Mesenchymal stem cell (in vitro differentiated cells and primary cell): ENCODE measurements around the gene BANF1.

Experiments used
- DNase-seq: peaks from one replicate; pipeline ENCODE4 v3.0.0-alpha.2; 2013
- H2AFZ ChIP-seq: one replicate; pipeline ENCODE4 v1.6.1; 2013; ENCODE audit warnings: low read depth, mild to moderate bottlenecking, control low read depth, inconsistent platforms, low read length, moderate library complexity
- H2AK5ac ChIP-seq: 2 replicates; pipeline ENCODE4 v1.6.1; 2013; ENCODE audit warnings: low read length, moderate library complexity, mild to moderate bottlenecking, inconsistent platforms; ENCODE audit not compliant: severe bottlenecking
- H2BK120ac ChIP-seq: one replicate; pipeline ENCODE4 v1.6.1; 2013; ENCODE audit warnings: low read depth, mild to moderate bottlenecking, inconsistent platforms, low read length, moderate library complexity
- H2BK12ac ChIP-seq, 2 experiments: one replicate each; pipeline ENCODE4 v1.6.1; 2013; ENCODE audit warnings: inconsistent platforms in 2 of 2, low read length in 2 of 2, mild to moderate bottlenecking in 2 of 2, moderate library complexity in 2 of 2, control low read depth in 1 of 2
- H2BK15ac ChIP-seq: one replicate; pipeline ENCODE4 v1.6.1; 2013; ENCODE audit warnings: mild to moderate bottlenecking, low read depth, inconsistent platforms; ENCODE audit not compliant: poor library complexity, severe bottlenecking
- H2BK5ac ChIP-seq: 2 replicates; pipeline ENCODE4 v1.6.1; 2013; ENCODE audit warnings: low read depth, mild to moderate bottlenecking, low read length, control low read depth, inconsistent platforms; ENCODE audit not compliant: poor library complexity, severe bottlenecking
- H3K14ac ChIP-seq, 2 experiments: one replicate each; pipeline ENCODE4 v1.6.1; 2013; ENCODE audit warnings: inconsistent platforms in 2 of 2, low read length in 2 of 2, control low read depth in 1 of 2, mild to moderate bottlenecking in 1 of 2, moderate library complexity in 1 of 2
- H3K18ac ChIP-seq, 2 experiments: one replicate each; pipeline ENCODE4 v1.6.1; 2013; ENCODE audit warnings: inconsistent platforms in 2 of 2, low read length in 2 of 2, control low read depth in 1 of 2, low read depth in 1 of 2, mild to moderate bottlenecking in 1 of 2
- H3K23ac ChIP-seq, 2 experiments: one replicate each; pipeline ENCODE4 v1.6.1; 2013; ENCODE audit warnings: inconsistent platforms in 2 of 2, low read length in 2 of 2, mild to moderate bottlenecking in 2 of 2, moderate library complexity in 2 of 2, control low read depth in 1 of 2
- H3K27ac ChIP-seq: 2 replicates; pipeline ENCODE4 v1.5.1; 2013; ENCODE audit warnings: mild to moderate bottlenecking, moderate library complexity, low read length, control low read depth, inconsistent platforms; ENCODE audit not compliant: poor library complexity, severe bottlenecking
- H3K27me3 ChIP-seq, 2 experiments: 2 replicates each; pipeline versions ENCODE4 v1.6.1 to v1.7.0; 2013; ENCODE audit warnings: low read length in 2 of 2, mild to moderate bottlenecking in 2 of 2, moderate library complexity in 2 of 2, control low read depth in 1 of 2, inconsistent platforms in 1 of 2; ENCODE audit not compliant: control insufficient read depth in 1 of 2, insufficient read depth in 1 of 2
- H3K36me3 ChIP-seq, 2 experiments: 2 replicates each; pipeline versions ENCODE4 v1.6.1 to v1.7.0; 2013; ENCODE audit warnings: low read length in 2 of 2, control low read depth in 1 of 2, inconsistent platforms in 1 of 2, low read depth in 1 of 2, mild to moderate bottlenecking in 1 of 2; ENCODE audit not compliant: insufficient read depth in 2 of 2, control insufficient read depth in 1 of 2
- H3K4ac ChIP-seq, 2 experiments: one replicate each; pipeline ENCODE4 v1.6.1; 2013; ENCODE audit warnings: inconsistent platforms in 2 of 2, low read length in 2 of 2, mild to moderate bottlenecking in 2 of 2, moderate library complexity in 2 of 2, control low read depth in 1 of 2, low read depth in 1 of 2
- H3K4me1 ChIP-seq: 2 replicates; pipeline ENCODE4 v1.6.1; 2013; ENCODE audit warnings: low read depth, low read length, control low read depth; ENCODE audit not compliant: control insufficient read depth, insufficient read depth
- H3K4me2 ChIP-seq: 2 replicates; pipeline ENCODE4 v1.6.1; 2013; ENCODE audit warnings: low read length, mild to moderate bottlenecking, inconsistent platforms; ENCODE audit not compliant: poor library complexity, severe bottlenecking
- H3K4me3 ChIP-seq, 2 experiments: 2 replicates each; pipeline versions ENCODE4 v1.5.1 to v1.7.0; 2013; ENCODE audit warnings: low read length in 2 of 2, mild to moderate bottlenecking in 2 of 2, control low read depth in 1 of 2, low read depth in 1 of 2; ENCODE audit not compliant: insufficient read depth in 1 of 2
- H3K79me1 ChIP-seq: replicated peaks from 2 replicates; pipeline ENCODE4 v1.6.1; 2013; ENCODE audit warnings: mild to moderate bottlenecking, control low read depth, low read length, inconsistent platforms; ENCODE audit not compliant: poor library complexity, severe bottlenecking
- H3K9ac ChIP-seq: 2 replicates; pipeline ENCODE4 v1.7.0; 2013; ENCODE audit warnings: mild to moderate bottlenecking, low read length, moderate library complexity
- H3K9me3 ChIP-seq: 2 replicates; pipeline ENCODE4 v1.7.0; 2013; ENCODE audit warnings: mild to moderate bottlenecking, low read length; ENCODE audit not compliant: control insufficient read depth
- H4K8ac ChIP-seq: one replicate; pipeline ENCODE4 v1.6.1; 2013; ENCODE audit warnings: inconsistent platforms, mild to moderate bottlenecking, low read length, moderate library complexity
- H4K91ac ChIP-seq: one replicate; pipeline ENCODE4 v1.6.1; 2013; ENCODE audit warnings: mild to moderate bottlenecking, low read length, inconsistent platforms
- WGBS: methylation state at CpG from one replicate; pipeline ENCODE4 v1.1.7; 2013; ENCODE audit warnings: mixed read lengths; 5-methylcytosine and 5-hydroxymethylcytosine counted together

The BANF1 gene

GRCh38 chr11:66015936-66016792 is 13.9 kb downstream of the BANF1 start:
- DNase-seq: no peak
- Histone ChIP-seq H3K4me2 (no peak overlapping the region), H3K14ac (no peak overlapping the region), H3K27ac (no peak overlapping the region), H2BK12ac (peak overlapping the region in 1 of 2 experiments; percentile 4), H3K9me3 (no peaks in the 10 kb centered on the region), H4K91ac (peak overlapping the region; percentile 56), H2BK5ac (no peak overlapping the region), H2BK120ac (no peak overlapping the region), H2AFZ (no peak overlapping the region), H3K36me3 (no peaks in the 10 kb centered on the region), H3K4ac (peak overlapping the region in 1 of 2 experiments; percentile 35), H2AK5ac (peak overlapping the region; percentile 18), H3K23ac (no peak overlapping the region), H3K4me1 (peaks cover 34% of the 10 kb centered on the region), H3K4me3 (no peak overlapping the region), H4K8ac (peak overlapping the region; percentile 39), H2BK15ac (peak overlapping the region; percentile 2), H3K18ac (peak overlapping the region; percentile 28 to 44), H3K79me1 (no peaks in the 10 kb centered on the region), H3K27me3 (peaks cover 4 to 20% of the 10 kb centered on the region in 2 experiments), H3K9ac (no peak overlapping the region)
- 92% methylated on average over 18 of the region's 18 CpGs for WGBS

GRCh38 chr11:66016793-66017177 is 14.5 kb downstream of the BANF1 start:
- 96% methylated on average over 10 of the region's 10 CpGs for WGBS

GRCh38 chr11:66017321-66017720 is 15.0 kb downstream of the BANF1 start:
- no peak overlapping the region for H3K18ac ChIP-seq
- H3K4me2 ChIP-seq: no peak overlapping the region
- no peak overlapping the region for H3K27ac ChIP-seq
- H2AFZ ChIP-seq: no peak overlapping the region
- H3K27me3 ChIP-seq: peaks cover 0 to 9% of the 10 kb centered on the region in 2 experiments
- no peak overlapping the region for H3K14ac ChIP-seq
- no peak overlapping the region for H2BK5ac ChIP-seq
- H3K79me1 ChIP-seq: no peaks in the 10 kb centered on the region
- no peak overlapping the region for H3K4me3 ChIP-seq
- WGBS: 85% methylated on average over 4 of the region's 4 CpGs
- H3K36me3 ChIP-seq: no peaks in the 10 kb centered on the region
- DNase-seq: no peak
- no peak overlapping the region for H2BK12ac ChIP-seq
- H3K23ac ChIP-seq: no peak overlapping the region
- H3K9me3 ChIP-seq: no peaks in the 10 kb centered on the region
- no peak overlapping the region for H3K4ac ChIP-seq
- peaks cover 34% of the 10 kb centered on the region for H3K4me1 ChIP-seq
- no peak overlapping the region for H4K91ac ChIP-seq
- no peak overlapping the region for H2BK15ac ChIP-seq
- no peak overlapping the region for H2AK5ac ChIP-seq
- H2BK120ac ChIP-seq: no peak overlapping the region
- no peak overlapping the region for H3K9ac ChIP-seq
- H4K8ac ChIP-seq: no peak overlapping the region

More at GRCh38 chr11:66016793-66017177, 14.5 kb downstream of the BANF1 start:
- no peaks in the 10 kb centered on the region for H3K36me3 ChIP-seq
- H2BK5ac ChIP-seq: no peak overlapping the region
- H2AFZ ChIP-seq: no peak overlapping the region
- no peak for DNase-seq
- H3K14ac ChIP-seq: no peak overlapping the region
- H3K9ac ChIP-seq: no peak overlapping the region
- no peak overlapping the region for H2BK120ac ChIP-seq
- H3K18ac ChIP-seq: no peak overlapping the region
- no peak overlapping the region for H4K8ac ChIP-seq
- H3K4me1 ChIP-seq: peaks cover 35% of the 10 kb centered on the region
- H3K4me2 ChIP-seq: no peak overlapping the region
- no peaks in the 10 kb centered on the region for H3K9me3 ChIP-seq
- peak overlapping the region; percentile 2 for H2BK15ac ChIP-seq
- H3K4ac ChIP-seq: no peak overlapping the region
- no peak overlapping the region for H2BK12ac ChIP-seq
- no peak overlapping the region for H2AK5ac ChIP-seq
- H3K27ac ChIP-seq: no peak overlapping the region
- no peak overlapping the region for H3K23ac ChIP-seq
- peaks cover 0 to 14% of the 10 kb centered on the region in 2 experiments for H3K27me3 ChIP-seq
- no peak overlapping the region for H3K4me3 ChIP-seq
- H4K91ac ChIP-seq: no peak overlapping the region
- H3K79me1 ChIP-seq: no peaks in the 10 kb centered on the region

GRCh38 chr11:66020212-66020611 is 17.9 kb downstream of the BANF1 start:
- no peak overlapping the region for H2BK120ac ChIP-seq
- H3K4ac ChIP-seq: no peak overlapping the region
- no peak overlapping the region for H3K4me3 ChIP-seq
- no peak overlapping the region for H3K27ac ChIP-seq
- no peak overlapping the region for H3K9ac ChIP-seq
- no peak overlapping the region for H2BK15ac ChIP-seq
- peak overlapping the region in 1 of 2 experiments; percentile 65 for H2BK12ac ChIP-seq
- DNase-seq: no peak
- peak overlapping the region in 1 of 2 experiments; percentile 40 for H3K18ac ChIP-seq
- no peaks in the 10 kb centered on the region for H3K9me3 ChIP-seq
- H3K14ac ChIP-seq: no peak overlapping the region
- H3K27me3 ChIP-seq: peaks cover 0 to 14% of the 10 kb centered on the region in 2 experiments
- H3K4me2 ChIP-seq: no peak overlapping the region
- peak overlapping the region; percentile 0 for H4K91ac ChIP-seq
- no peak overlapping the region for H2BK5ac ChIP-seq
- H2AFZ ChIP-seq: no peak overlapping the region
- peaks cover 26% of the 10 kb centered on the region for H3K4me1 ChIP-seq
- no peaks in the 10 kb centered on the region for H3K36me3 ChIP-seq
- H2AK5ac ChIP-seq: peak overlapping the region; percentile 75
- H3K23ac ChIP-seq: no peak overlapping the region
- peak overlapping the region; percentile 79 for H4K8ac ChIP-seq
- H3K79me1 ChIP-seq: no peaks in the 10 kb centered on the region
- WGBS: 83% methylated on average over 8 of the region's 8 CpGs
